HG03175 (cell line): ENCODE data around the gene TUBA1C.
"Not testable (repeated sequence)": the region's sequence is repeated elsewhere in the genome, so short reads cannot be mapped to it uniquely, and the experiment has no call there.

ENCODE experiments used
- ATAC-seq: cut with Tn5 transposase; IDR thresholded peaks from one replicate; pipeline ENCODE4 v1.9.1; 2021; ENCODE audit warnings: mild to moderate bottlenecking, moderate library complexity; ENCODE audit not compliant: unreplicated experiment

The TUBA1C gene

GRCh38 chr12:49282740-49283375 lies 18.0 kb downstream of the TUBA1C start:
- not testable (repeated sequence) for ATAC-seq

DNA sequence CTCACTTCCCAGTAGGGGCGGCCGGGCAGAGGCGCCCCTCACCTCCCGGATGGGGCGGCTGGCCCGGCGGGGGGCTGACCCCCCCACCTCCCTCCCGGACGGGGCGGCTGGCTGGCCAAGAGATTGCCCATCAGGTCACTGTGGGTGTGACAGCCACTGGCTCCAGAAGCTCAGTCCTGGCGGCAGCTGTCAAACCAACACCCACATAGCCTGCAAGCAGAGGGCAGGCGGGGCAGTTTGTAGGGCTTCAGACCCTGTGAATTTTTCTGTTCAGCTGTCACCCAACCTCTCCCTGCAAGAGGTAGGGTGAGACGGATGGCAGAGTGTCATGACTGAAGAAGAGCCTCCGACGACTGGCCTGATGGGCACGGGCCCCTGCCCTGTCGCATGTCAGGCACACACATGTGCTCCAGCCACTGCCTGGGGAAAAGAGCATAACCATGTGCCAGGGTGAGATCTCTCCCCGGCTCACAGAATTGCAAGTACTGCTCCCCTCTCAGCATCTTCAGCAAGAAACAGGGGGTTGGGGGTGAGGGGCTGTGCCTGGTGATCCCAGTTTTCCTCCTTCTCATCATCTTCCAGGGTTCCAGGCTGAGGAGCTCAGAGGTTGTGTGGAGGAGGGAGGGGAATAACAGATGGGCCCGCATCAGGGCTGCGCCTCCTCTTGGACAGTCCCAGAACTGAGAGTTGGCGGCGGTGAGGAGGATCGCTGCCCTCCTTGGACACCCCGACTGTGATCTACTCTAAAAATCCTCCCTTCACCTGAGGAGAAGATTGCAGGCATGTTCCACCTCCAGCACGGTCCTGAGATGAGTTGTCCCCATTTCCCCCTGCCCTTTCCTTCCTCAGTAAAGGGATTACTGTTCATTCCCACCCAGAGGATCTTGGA lies 18.9 kb downstream of the TUBA1C start:
- ATAC-seq: no peak

DNA sequence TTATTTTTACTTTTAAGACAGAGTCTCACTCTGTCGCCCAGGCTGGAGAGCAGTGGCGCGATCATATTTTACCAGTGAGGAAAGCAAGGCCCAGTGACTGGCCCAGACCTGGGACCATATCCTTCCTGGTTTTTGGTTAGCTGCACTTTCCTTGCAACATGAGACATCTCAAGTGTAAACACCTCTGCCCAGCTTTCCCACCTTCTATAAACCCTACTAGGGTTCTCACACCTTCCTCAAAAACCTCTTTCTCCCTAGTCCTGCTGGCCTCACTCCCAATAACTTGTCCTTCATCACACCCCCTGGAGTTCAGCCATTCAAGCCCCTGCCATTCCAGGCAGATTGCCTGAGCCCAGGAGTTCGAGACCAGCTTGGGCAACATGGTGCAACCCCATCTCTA lies 19.8 kb downstream of the TUBA1C start:
- ATAC-seq: no peak

DNA sequence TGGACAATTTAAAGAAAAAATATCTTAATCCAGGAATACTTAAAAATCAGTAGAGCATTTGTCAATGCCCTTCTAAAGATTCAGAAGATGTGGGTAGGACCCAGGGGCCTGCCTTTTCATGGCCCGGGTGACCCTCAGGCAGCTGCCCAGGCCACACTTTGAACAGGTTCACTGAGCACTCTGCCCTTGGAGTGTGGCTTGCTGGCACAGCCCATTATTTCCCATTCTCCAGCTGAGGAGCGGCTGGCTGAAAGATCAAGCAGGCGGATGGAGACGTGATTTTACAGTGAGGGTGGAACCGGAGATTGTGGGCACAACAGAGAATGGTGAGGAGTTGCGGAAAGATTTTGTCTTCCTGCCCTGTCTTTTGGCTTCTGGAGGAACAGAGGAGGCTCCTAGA lies 23.0 kb downstream of the TUBA1C start:
- no peak for ATAC-seq

DNA sequence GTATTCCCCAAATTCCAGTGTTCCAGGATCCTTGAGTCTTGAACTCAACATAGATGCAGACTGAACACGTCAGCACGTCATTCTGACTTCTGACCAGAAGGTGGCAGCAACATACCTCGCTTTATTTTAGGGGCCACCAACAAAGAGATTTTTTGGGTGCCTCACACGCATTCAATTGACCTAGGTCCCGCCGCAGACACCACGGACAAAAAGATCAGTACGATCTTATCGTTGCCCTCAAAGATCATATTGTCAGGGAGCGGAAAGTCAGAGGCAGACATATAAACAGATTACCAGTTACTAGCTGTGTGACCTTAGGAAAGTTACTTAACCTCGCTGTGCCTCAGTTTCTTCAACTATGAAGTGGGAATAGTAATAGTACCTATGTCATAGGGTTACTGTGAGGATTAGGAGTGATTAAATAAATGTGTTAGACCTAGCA lies 23.6 kb downstream of the TUBA1C start:
- no peak for ATAC-seq

- no peak for ATAC-seq
Measured at GRCh38 chr12:49288922-49289555, 24.2 kb downstream of the TUBA1C start.

DNA sequence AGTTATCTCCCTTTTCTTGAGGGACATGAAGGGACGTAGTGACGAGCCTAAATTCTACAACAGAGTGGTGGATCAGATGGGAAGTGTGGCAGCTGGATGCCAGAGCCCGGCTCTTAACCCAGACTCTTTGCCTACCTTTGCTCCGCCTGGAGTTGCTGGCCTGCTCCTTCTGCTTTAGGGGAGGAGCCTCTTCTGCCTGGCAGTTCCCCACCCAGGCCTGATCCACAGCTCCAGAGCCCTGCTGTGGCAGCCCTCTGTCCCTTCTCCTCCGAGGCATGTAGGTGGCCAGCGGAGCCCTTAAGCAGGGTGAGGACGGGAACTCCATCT lies 27.8 kb downstream of the TUBA1C start:
- ATAC-seq: no peak

DNA sequence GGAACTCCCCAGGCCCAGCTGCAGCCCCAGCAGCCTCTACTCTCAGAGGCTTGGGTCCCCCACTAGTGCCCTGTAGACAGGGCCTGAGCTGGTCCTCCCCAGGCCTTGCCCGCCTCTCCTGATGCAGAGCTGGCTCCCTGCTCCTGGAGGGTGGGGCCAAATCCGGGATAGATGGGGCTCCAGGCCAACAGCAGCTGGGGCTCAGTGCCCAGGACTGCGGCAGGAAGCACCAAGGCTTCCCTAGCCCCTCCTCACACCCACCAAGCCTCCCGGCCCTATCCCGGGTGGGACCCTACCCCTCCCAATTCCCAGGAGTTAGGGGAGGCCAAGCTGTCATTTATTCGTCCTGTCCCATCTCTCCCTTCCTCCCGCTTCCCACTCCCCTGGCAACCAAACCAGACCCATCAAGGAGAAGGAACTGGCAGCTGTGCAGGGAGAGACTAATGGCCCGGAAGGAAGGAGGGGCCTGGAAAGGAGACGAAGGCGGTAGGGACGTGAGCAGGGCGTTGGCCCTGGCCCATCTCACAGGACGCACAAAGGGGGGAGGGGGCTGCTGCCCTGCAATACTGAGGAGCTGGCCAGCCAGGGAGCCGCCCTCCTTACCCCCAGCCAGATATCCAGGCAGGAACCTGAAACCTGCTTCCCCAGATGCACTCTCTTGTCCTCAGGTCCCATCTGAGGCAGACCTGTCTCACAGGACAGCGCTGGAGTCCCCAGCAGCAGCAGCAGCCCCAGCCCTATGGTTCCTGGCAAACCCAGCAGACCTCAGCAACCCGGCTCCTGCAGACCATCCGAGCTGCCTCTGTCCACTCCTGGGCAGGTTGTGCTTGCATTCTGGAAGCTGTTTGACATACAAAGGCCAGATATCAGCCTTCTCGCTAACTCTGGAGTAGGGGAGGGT lies 28.4 kb downstream of the TUBA1C start:
- no peak for ATAC-seq

- ATAC-seq: no peak
Measured at GRCh38 chr12:49294086-49294803, 29.4 kb downstream of the TUBA1C start.

DNA sequence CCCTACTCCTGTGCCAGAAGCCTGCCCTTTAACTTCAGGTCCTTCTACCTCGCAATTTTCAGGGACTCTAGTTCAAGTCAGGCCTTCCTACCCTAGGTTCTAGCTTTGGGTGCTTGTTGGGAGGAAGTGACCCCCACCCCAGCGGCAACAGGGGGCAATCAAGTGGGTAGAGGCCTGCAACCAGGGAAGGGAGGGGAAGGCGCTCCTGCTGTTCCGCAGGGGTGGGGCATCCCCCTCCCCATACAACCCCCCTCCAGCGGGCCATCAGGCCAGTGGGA lies 29.9 kb downstream of the TUBA1C start:
- no peak for ATAC-seq

- no peak for ATAC-seq
Measured at GRCh38 chr12:49295082-49295936, 30.4 kb downstream of the TUBA1C start, which contains the start of gene PRPH. PRPH (plus strand) TSS chr12:49295147; CDS start chr12:49295201, 54 bp downstream.

DNA sequence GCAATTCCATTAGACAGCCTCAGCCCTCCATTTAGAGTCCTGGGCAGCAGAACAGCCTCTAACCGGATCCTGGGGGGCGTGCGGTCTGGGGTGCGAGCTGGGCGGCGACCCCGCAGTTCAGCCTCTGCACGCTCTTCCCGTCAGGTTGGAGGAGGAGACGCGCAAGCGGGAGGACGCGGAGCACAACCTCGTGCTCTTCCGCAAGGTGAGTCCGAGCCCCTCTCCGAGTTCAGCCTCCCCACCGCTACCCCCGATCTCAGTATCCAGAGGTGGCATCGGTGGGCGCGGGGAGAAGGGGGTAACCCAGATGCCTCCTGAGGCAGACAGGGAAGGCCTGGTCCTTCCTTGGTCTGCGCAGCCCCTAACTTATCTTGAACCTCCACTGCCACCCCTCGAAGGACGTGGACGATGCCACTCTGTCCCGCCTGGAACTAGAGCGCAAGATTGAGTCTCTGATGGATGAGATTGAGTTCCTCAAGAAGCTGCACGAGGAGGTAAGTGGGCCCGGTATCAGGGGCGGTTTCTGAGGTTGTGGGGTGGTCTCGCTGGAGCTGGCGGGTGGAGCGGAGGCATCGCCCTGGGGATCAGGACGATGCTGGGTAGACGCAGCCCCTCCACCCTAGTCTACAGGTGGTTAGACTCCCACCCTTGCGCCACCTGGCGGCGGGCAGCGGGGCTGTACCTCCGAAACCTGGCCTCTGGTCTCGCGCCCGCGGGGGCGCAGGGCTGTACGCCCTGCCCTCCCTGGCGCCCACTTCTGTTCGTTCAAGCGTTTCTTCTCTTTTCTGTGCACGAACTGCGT lies 31.4 kb downstream of the TUBA1C start:
- ATAC-seq: peak; percentile 46

- no peak for ATAC-seq
Measured at GRCh38 chr12:49296836-49297694, 32.2 kb downstream of the TUBA1C start.

- no peak for ATAC-seq
Measured at GRCh38 chr12:49297695-49298060, 32.8 kb downstream of the TUBA1C start.

- ATAC-seq: no peak
Measured at GRCh38 chr12:49298160-49298559, 33.3 kb downstream of the TUBA1C start.

- ATAC-seq: no peak
Measured at GRCh38 chr12:49301760-49302159, 36.9 kb downstream of the TUBA1C start.

DNA sequence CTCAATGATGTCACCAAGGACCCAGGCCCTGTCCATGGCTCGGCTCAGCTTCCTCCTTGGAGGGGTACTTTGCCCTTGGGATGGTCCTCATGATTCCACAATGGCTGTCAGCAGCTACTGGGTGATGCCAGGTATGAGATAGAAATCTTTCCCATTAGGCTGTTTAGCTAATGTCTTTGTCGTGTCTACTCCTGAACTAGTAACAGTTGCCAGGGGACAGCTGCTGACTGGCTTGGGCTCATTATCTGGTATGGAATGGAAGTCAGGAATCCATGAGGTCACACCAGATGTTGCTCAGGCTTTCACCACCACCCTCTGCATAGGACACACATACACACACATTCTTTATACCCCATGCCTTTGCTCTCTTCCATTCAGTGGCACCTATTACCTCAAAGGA lies 39.3 kb downstream of the TUBA1C start:
- no peak for ATAC-seq
